K562 (cell line): ENCODE results near the gene MRPL42. TPM values are rescaled to one million over a fixed set of nuclear protein-coding genes. Genes with fewer than 3 reads are reported as not detected.

Source experiments
- ATAC-seq: fragments of 200-7000 bp; cut with Tn5 transposase; 3 replicates; pipeline ENCODE4 v1.9.1; 2020; ENCODE audit warnings: moderate library complexity
- BruUV-seq: library from RNA; stranded (reverse); fragments of 400-500 nt; replicated peaks from 2 replicates; lab custom pipeline; 2021; lab: Mats Ljungman, UMichigan
- CTCF ChIA-PET: fragments of 300-600 bp; formaldehyde crosslinking; extraction: SDS; loops from one replicate; lab custom pipeline; 2021; ENCODE audit warnings: low intra/inter-chr PET ratio; lab: Yijun Ruan, JAX
- POLR2A ChIA-PET: fragments of 300-600, 350-650 bp; sonication (Branson Sonifier 250); formaldehyde crosslinking; extraction: SDS; loops from one replicate; lab custom pipeline; 2021; ENCODE audit warnings: antibody characterized with exemption, inconsistent platforms; lab: Yijun Ruan, JAX
- DNase-seq, 4 experiments: peaks; one replicate each; pipeline versions ENCODE4 v3.0.0 to v3.0.0-alpha.2; 2011 to 2018; ENCODE audit warnings: low spot score in 3 of 4, mixed read lengths in 3 of 4; ENCODE audit errors: extremely low read depth in 1 of 4
- FAIRE-seq: peaks from 2 replicates; lab custom pipeline; 2011; peaks lifted over from hg19 to GRCh38; lab: Jason Lieb, UNC
- H2AFZ ChIP-seq: 2 replicates; pipeline ENCODE4 v1.6.0; 2011; ENCODE audit warnings: low read depth, low read length, control low read depth, inconsistent platforms
- H3K27ac ChIP-seq: fragments of 200-600 bp; 3 replicates; pipeline ENCODE4 v1.8.0; 2011; ENCODE audit warnings: low read depth, mild to moderate bottlenecking, control low read depth, inconsistent platforms, low read length, moderate library complexity, mixed read lengths; ENCODE audit errors: extremely low read depth
- H3K27me3 ChIP-seq, 2 experiments: fragments of 300-600 bp in 1 of 2; 2 replicates in 1 of 2; 3 replicates in 1 of 2; pipeline versions ENCODE4 v1.6.0 to v1.8.0; 2011; ENCODE audit warnings: inconsistent platforms in 2 of 2, low read length in 2 of 2, mild to moderate bottlenecking in 1 of 2, mixed read lengths in 1 of 2, moderate library complexity in 1 of 2; ENCODE audit not compliant: control insufficient read depth in 2 of 2, insufficient read depth in 2 of 2
- H3K36me3 ChIP-seq: fragments of 300-600 bp; 3 replicates; pipeline ENCODE4 v1.8.0; 2011; ENCODE audit warnings: mild to moderate bottlenecking, low read length, inconsistent platforms; ENCODE audit not compliant: control insufficient read depth, insufficient read depth
- H3K4me1 ChIP-seq, 2 experiments: fragments of 200-600 bp in 1 of 2; replicated peaks in 1 of 2; 2 replicates in 1 of 2; 3 replicates in 1 of 2; pipeline versions ENCODE4 v1.5.1 to v1.8.0; 2011; ENCODE audit warnings: inconsistent platforms in 2 of 2, low read length in 2 of 2, mild to moderate bottlenecking in 1 of 2, mixed read lengths in 1 of 2, moderate library complexity in 1 of 2; ENCODE audit not compliant: control insufficient read depth in 2 of 2, insufficient read depth in 2 of 2
- H3K4me2 ChIP-seq: 2 replicates; pipeline ENCODE4 v1.6.1; 2011; ENCODE audit warnings: low read length, control low read depth, inconsistent platforms, mixed read lengths; ENCODE audit not compliant: insufficient read depth
- H3K4me3 ChIP-seq: fragments of 200-600 bp; sonication (generic), shearing (Covaris generic); 2 replicates; pipeline ENCODE4 v1.5.1; 2016; ENCODE audit warnings: control low read depth, inconsistent platforms
- H3K79me2 ChIP-seq: fragments of 200-600 bp; 3 replicates; pipeline ENCODE4 v1.8.0; 2011; ENCODE audit warnings: low read length, inconsistent platforms; ENCODE audit not compliant: control insufficient read depth, insufficient read depth
- H3K9ac ChIP-seq, 2 experiments: 2 replicates each; pipeline versions ENCODE4 v1.6.0 to v1.6.1; 2011; ENCODE audit warnings: low read depth in 2 of 2, low read length in 2 of 2, control low read depth in 1 of 2, inconsistent platforms in 1 of 2, mild to moderate bottlenecking in 1 of 2, mixed read lengths in 1 of 2; ENCODE audit not compliant: insufficient read depth in 1 of 2
- H3K9me1 ChIP-seq: one replicate; pipeline ENCODE4 v1.6.0; 2011; ENCODE audit warnings: inconsistent platforms, mild to moderate bottlenecking, low read length, moderate library complexity; ENCODE audit not compliant: control insufficient read depth, insufficient read depth
- H3K9me3 ChIP-seq: replicated peaks from 2 replicates; pipeline ENCODE4 v1.5.1; 2011; ENCODE audit warnings: low read depth, low read length, inconsistent platforms; ENCODE audit not compliant: control insufficient read depth, insufficient read depth
- H4K20me1 ChIP-seq: replicated peaks from 2 replicates; pipeline ENCODE4 v1.6.1; 2011; ENCODE audit warnings: low read length, inconsistent platforms, mixed read lengths; ENCODE audit not compliant: control insufficient read depth, insufficient read depth
- CEBPG ChIP-seq, 3 experiments: fragments of 200-800 bp in 1 of 3; sonication (Bioruptor generic) in 1 of 3; sonication (generic) in 1 of 3; formaldehyde crosslinking in 1 of 3; IDR thresholded peaks in 2 of 3; conservative IDR thresholded peaks in 1 of 3; 2 replicates each; pipeline versions ENCODE4 v1.6.1 to v1.8.0; 2016 to 2022; ENCODE audit warnings: missing compliant biosample characterization in 2 of 3, missing genetic modification characterization in 2 of 3, mild to moderate bottlenecking in 1 of 3, missing genetic modification reagents in 1 of 3
- ILK ChIP-seq: fragments of 450-650 bp; IDR thresholded peaks from 2 replicates; pipeline ENCODE4 v1.6.1; 2016; ENCODE audit warnings: missing genetic modification characterization, low read depth, mild to moderate bottlenecking, missing compliant biosample characterization, moderate library complexity, borderline replicate concordance
- LEF1 ChIP-seq: fragments of 450-650 bp; IDR thresholded peaks from 2 replicates; pipeline ENCODE4 v1.6.1; 2016; ENCODE audit warnings: mild to moderate bottlenecking
- MTA2 ChIP-seq: fragments of 450-650 bp; IDR thresholded peaks from 2 replicates; pipeline ENCODE4 v1.6.1; 2016; ENCODE audit warnings: low read depth
- MYNN ChIP-seq, 2 experiments: sonication (generic); formaldehyde crosslinking in 1 of 2; IDR thresholded peaks; 2 replicates each; pipeline versions ENCODE4 v1.5.0 to v1.6.1; 2016 to 2020; ENCODE audit warnings: antibody characterized with exemption in 1 of 2, missing genetic modification reagents in 1 of 2
- NR1H2 ChIP-seq: sonication (generic); formaldehyde crosslinking; IDR thresholded peaks from 2 replicates; pipeline ENCODE4 v1.4.0; 2020; ENCODE audit warnings: mild to moderate bottlenecking, missing genetic modification reagents
- PPARD ChIP-seq: fragments of 250-450 bp; sonication (Bioruptor Pico); IDR thresholded peaks from 2 replicates; pipeline ENCODE4 v1.8.0; 2022; ENCODE audit warnings: inconsistent platforms, mild to moderate bottlenecking, moderate library complexity
- SMAD2 ChIP-seq: fragments of 150-350 bp; IDR thresholded peaks from 2 replicates; pipeline ENCODE4 v1.6.1; 2014; ENCODE audit warnings: low read depth, mild to moderate bottlenecking, low read length
- STAG1 ChIP-seq: sonication (generic); formaldehyde crosslinking; IDR thresholded peaks from 2 replicates; pipeline ENCODE4 v1.5.0; 2020; ENCODE audit warnings: missing genetic modification reagents, borderline replicate concordance
- TAL1 ChIP-seq: fragments of 450-650 bp; IDR thresholded peaks from 2 replicates; pipeline ENCODE4 v1.6.1; 2016; ENCODE audit warnings: mild to moderate bottlenecking
- TRIM24 ChIP-seq, 2 experiments: fragments of 450-650 bp; IDR thresholded peaks; 2 replicates each; pipeline ENCODE4 v1.6.1; 2016
- ZNF583 ChIP-seq: fragments of 250-450 bp; sonication (Bioruptor Pico); IDR thresholded peaks from 2 replicates; pipeline ENCODE4 v1.4.0; 2020
- ZNF644 ChIP-seq: fragments of 200-800 bp; sonication (Bioruptor generic); IDR thresholded peaks from 2 replicates; pipeline ENCODE4 v1.6.1; 2016; ENCODE audit warnings: low read depth, missing genetic modification characterization, missing compliant biosample characterization
- WGBS: fragments of 100-300 bp; shearing (Covaris generic); methylation state at CpG from one replicate; pipeline ENCODE4 v1.1.6; 2016; ENCODE audit warnings: low coverage, mixed read lengths; ENCODE audit not compliant: insufficient coverage; ENCODE audit errors: missing lambda C conversion rate; 5-methylcytosine and 5-hydroxymethylcytosine counted together
- in situ Hi-C: fragments of 300-500 bp; cut with MboI; formaldehyde crosslinking; loops from 4 replicates; pipeline ENCODE4 v1.15.0; 2018; ENCODE audit warnings: inconsistent platforms, mixed read lengths
- intact Hi-C: fragments of 100-400 bp; cut with micrococcal nuclease; formaldehyde crosslinking; loops from 2 replicates; pipeline ENCODE4 v1.14.2; 2022
- polyA plus RNA-seq, 8 experiments: library from polyadenylated mRNA; depleted of rRNA in 4 of 8; stranded (reverse) in 5 of 8; unstranded in 3 of 8; fragments of >200 nt; fragmentation: Nextera tagmentation in 2 of 8; fragmentation: Illumina TruSeq in 1 of 8; extraction: Ambion mirVana in 2 of 8; extraction: Trizol in 1 of 8; gene quantifications; 2 replicates each; pipeline versions ENCODE4 v1.2.1 to v1.2.3, GENCODE V29; 2011 to 2014; ENCODE audit warnings: inconsistent platforms in 1 of 8, missing spikeins in 1 of 8
- total RNA-seq, 7 experiments: library from RNA; depleted of rRNA in 6 of 7; stranded (reverse); fragments of >200 nt in 6 of 7; fragmentation: Illumina TruSeq in 2 of 7; extraction: Trizol in 2 of 7; gene quantifications; 2 replicates each; pipeline versions ENCODE4 v1.2.1 to v1.2.3, GENCODE V29; 2011 to 2021; ENCODE audit warnings: low replicate concordance in 1 of 7

The MRPL42 gene
- total and polyA plus RNA-seq, 9 of the 15 experiments (the other 6 are each of a cell fraction or from before 2014, with no cell fraction given) = 104 to 806 (median 218) TPM

DNA sequence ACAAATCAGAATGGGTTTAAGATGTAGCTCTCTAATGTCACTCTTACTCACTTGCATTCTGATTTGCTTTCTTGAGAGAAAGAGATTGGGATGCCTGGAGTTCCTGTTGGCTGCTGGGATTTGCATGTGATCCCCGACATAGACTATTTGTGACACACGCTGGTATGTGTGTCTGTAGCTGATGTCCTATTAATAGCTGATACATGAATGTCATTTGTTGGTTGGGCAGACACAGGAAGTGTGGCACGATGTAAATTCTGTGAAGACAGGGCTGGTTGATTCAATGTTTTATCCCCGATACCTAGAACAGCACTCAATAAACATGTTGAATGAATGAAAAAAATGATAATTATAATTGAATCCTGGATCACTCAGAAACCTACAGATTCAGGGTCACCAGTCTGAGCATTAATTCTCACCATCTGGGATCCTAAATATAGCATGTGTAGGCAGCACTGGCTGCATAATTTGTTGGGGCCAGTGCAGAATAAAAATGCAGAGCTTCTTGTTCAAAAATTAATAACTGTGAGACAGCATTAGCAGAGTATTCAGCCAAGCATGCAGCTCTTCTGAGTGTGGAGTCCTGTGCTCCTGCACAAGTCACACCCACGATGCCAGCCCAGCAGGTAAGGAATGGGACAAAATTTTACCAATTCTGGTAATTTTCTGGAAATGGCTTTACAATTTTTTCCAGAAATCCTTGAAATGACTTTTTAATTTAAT is 69.6 kb downstream of the MRPL42 start:
- POLR2A ChIA-PET = interaction anchor here (0.6 to 1.1 kb wide), 3 partner anchors 13 to 557 kb away, joined by 3 read pairs; no protein-coding TSS in a partner anchor
- no peaks in the 10 kb centered on the region for H3K36me3 ChIP-seq
- H3K9me1 ChIP-seq = no peaks in the 10 kb centered on the region
- TF ChIP-seq PPARD (CRISPR knock-in tag) (no peak), MYNN (IDR thresholded peaks at IDR 0.05) (no peak), MYNN (CRISPR knock-in tag; IDR thresholded peaks at IDR 0.05) (no peak), STAG1 (CRISPR knock-in tag) (no peak), ZNF644 (tag) (no peak), CEBPG (CRISPR knock-in tag; IDR thresholded peaks at IDR 0.05) (no peak), CEBPG (tag; conservative IDR thresholded peaks at IDR 0.05 in 1 of 2, IDR thresholded peaks at IDR 0.05 in 1 of 2) (no peak), ZNF583 (CRISPR knock-in tag) (no peak), SMAD2 (no peak), LEF1 (no peak), NR1H2 (no peak), TRIM24 (IDR thresholded peaks at IDR 0.05) (no peak), TAL1 (no peak), MTA2 (no peak), ILK (tag) (no peak)
- no peak overlapping the region for H3K4me2 ChIP-seq
- DNase-seq = no peak
- WGBS = 40% methylated on average over 5 of the region's 5 CpGs
- no peak overlapping the region for H3K4me3 ChIP-seq
- H3K79me2 ChIP-seq = no peaks in the 10 kb centered on the region
- no TSS peak for BruUV-seq
- no peak for ATAC-seq
- no peak overlapping the region for H3K9ac ChIP-seq
- no peak overlapping the region for H3K27ac ChIP-seq
- H4K20me1 ChIP-seq = no peaks in the 10 kb centered on the region
- no peak for FAIRE-seq
- H3K9me3 ChIP-seq = no peaks in the 10 kb centered on the region
- no peaks in the 10 kb centered on the region for H3K27me3 ChIP-seq
- in situ Hi-C loops = loop anchor here (25.0 kb wide), 1 partner anchor 1000 kb away; no protein-coding TSS in a partner anchor
- CTCF ChIA-PET = no interaction called here
- no peaks in the 10 kb centered on the region; a peak in 2 of 5 replicates for H3K4me1 ChIP-seq
- H2AFZ ChIP-seq = no peak overlapping the region
- intact Hi-C loops = no loop called here
